Stimulated activated naive CD8-positive, alpha-beta T cell treated with anti-CD3 and anti-CD28 coated beads, Interleukin-15, amount 100 ng/mL, for 72 hours (primary cell): ENCODE measurements around the gene CFAP107.
A peak's percentile ranks its signal among the peaks of the same experiment; 100 is the strongest.
"Not testable (repeated sequence)": the region's sequence is repeated elsewhere in the genome, so short reads cannot be mapped to it uniquely, and the experiment has no call there.

ENCODE experiments used
- ATAC-seq: fragments of 150-1000 bp; cut with Tn5 transposase; 2 replicates; pipeline ENCODE4 v1.10.0; 2021; ENCODE audit warnings: mild to moderate bottlenecking, moderate library complexity
- DNase-seq, 2 donors: peaks; one replicate each; pipeline ENCODE4 v3.0.0; 2021 to 2022
- H3K27ac Mint-ChIP-seq, 2 donors: one replicate each; pipeline ENCODE4 v1.8.0; 2022; ENCODE audit warnings: mild to moderate bottlenecking in 2 of 2, mixed read lengths in 2 of 2, moderate library complexity in 2 of 2
- H3K27me3 Mint-ChIP-seq: one replicate; pipeline ENCODE4 v1.8.0; 2022; ENCODE audit warnings: mixed read lengths
- H3K4me1 Mint-ChIP-seq: one replicate; pipeline ENCODE4 v1.8.0; 2022; ENCODE audit warnings: mild to moderate bottlenecking, mixed read lengths
- H3K4me3 Mint-ChIP-seq, 2 donors: one replicate each; pipeline ENCODE4 v1.8.0; 2022; ENCODE audit warnings: mild to moderate bottlenecking in 2 of 2, mixed read lengths in 2 of 2, moderate library complexity in 1 of 2
- H3K9me3 Mint-ChIP-seq, 2 donors: one replicate each; pipeline ENCODE4 v1.8.0; 2022; ENCODE audit warnings: mixed read lengths in 2 of 2

Gene CFAP107, protein sequence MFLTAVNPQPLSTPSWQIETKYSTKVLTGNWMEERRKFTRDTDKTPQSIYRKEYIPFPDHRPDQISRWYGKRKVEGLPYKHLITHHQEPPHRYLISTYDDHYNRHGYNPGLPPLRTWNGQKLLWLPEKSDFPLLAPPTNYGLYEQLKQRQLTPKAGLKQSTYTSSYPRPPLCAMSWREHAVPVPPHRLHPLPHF

DNA sequence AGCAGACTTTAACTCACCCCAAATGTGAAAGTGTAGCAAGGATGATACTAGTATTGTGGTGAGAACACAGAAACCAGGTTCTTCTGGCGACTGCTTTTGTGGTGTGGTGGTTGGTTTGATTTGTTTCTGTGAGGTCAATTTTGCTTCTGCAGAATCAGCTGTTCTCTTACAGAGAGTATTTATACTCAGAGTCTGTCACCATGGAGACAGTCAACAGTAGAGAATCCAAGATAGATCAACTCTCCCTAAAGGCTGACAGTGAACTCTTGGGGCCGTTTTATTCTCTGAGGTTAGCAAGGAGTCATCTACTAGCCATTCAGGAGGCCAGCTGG, at the start of gene CFAP107:
CFAP107 (plus strand) TSS at position 209 of the 332 bp plus-strand sequence. CDS start 231 bp downstream, outside the sequence.
- H3K4me3 Mint-ChIP-seq: peak within 1 kb of the TSS in 1 of 2 donors; percentile 36
- ATAC-seq (peak; percentile 91), DNase-seq (peak; percentile 14 to 45)
- peaks cover 77% of the 10 kb centered on the region for H3K27me3 Mint-ChIP-seq
- H3K4me1 Mint-ChIP-seq: peaks cover 15% of the 10 kb centered on the region
- peaks cover 26 to 39% of the 10 kb centered on the region in 2 donors for H3K9me3 Mint-ChIP-seq
- H3K27ac Mint-ChIP-seq: peak within 1 kb of the TSS; percentile 80 to 85

DNA sequence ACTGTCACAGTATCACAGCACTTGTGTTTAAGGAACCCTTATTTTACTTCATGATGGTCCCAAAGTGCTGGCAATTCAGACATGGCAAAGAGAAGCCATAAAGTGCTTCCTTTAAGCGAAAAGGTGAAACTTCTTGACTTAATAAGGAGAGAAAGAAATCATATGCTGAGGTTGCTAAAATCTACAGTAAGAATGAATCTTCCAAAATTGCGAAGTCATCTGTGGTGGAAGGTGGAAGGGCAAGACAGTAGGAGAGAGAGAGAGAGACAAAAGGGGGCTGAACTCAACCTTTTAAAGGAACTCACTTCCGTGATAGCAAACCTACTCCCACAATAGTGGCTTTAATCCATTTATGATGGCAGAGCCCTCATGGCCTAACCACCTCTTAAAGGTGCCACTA, 49.3 kb upstream of the CFAP107 start:
- peaks cover 26% of the 10 kb centered on the region for H3K27me3 Mint-ChIP-seq
- peak overlapping the region in 1 of 2 donors; percentile 8 for H3K27ac Mint-ChIP-seq
- DNase-seq (no peak), ATAC-seq (no peak)
- no peaks in the 10 kb centered on the region for H3K4me1 Mint-ChIP-seq
- H3K4me3 Mint-ChIP-seq: no peak overlapping the region
- no peaks in the 10 kb centered on the region for H3K9me3 Mint-ChIP-seq

DNA sequence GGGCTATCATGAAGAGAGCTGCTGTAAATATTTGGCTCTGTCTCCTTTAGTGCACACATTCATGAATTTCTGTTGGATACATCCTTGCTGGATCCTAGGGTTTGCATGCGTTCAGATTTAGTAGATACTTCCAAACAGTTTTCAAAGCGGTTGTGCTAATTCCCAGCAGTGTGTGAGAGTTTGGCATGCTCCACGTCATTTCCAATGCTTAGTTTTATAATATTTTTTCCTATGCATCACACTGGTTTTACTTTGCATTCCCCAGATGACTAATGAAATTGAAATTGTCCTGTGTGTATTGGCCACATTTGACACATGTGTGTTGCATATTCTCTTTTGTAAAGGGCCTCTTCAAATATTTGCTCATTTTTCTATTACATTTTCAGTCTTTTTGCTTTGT, 48.6 kb upstream of the CFAP107 start:
- Mint-ChIP-seq H3K9me3 (peaks cover 0 to under 1% of the 10 kb centered on the region in 2 donors), H3K4me1 (no peaks in the 10 kb centered on the region), H3K27ac (no peak overlapping the region), H3K4me3 (no peak overlapping the region), H3K27me3 (peaks cover 26% of the 10 kb centered on the region)
- no peak for DNase-seq
- no peak for ATAC-seq

DNA sequence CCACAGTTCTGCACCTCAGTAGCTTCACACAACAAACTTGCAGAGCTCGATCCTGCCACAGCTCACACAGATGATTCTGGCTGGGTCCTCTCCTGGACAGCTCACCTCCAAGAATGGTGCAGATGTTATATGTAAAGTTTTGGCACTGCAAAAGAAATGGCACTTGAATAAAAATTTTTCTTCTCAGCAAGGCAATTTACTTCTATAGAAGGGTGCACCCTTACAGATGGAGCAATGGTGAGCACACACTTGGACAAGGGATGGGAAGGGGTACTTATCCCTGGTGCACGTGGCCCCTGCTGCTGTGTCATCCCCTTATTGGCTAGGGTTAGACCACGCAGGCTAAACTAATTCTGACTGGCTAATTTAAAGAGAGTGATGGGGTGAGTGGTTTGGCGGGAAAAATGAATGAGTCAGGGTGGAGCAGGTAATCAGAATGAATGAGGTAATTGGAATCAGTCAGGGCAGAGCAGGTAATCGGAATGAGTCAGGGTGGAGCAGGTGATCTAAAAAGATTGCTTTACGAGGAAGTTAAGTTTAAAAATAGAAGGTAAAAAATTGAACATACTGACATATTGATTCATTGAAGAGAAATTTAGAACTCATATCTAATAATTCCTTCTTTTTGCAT, 42.1 kb upstream of the CFAP107 start:
- ATAC-seq: no peak
- no peak overlapping the region for H3K27ac Mint-ChIP-seq

DNA sequence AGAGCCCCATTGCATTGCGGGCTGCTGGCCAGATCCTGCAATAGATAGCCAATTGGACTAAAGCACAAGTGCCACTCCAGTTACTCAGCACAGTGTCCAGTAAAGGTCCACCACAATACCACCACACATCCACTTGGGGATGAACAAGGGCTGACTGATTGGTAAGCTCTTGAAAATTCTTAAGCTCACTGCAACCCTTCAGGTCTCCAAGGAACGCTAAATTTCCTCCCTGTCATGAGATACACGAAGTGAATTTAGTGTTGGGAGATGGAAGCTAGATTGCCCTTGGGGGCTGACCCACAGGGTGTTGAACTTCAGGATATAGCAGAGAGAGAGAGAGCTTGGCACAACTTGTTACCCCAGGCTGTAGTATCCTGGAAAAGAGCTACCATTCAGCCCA, 39.9 kb upstream of the CFAP107 start:
- H3K9me3 Mint-ChIP-seq: peaks cover 10 to 26% of the 10 kb centered on the region in 2 donors
- no peak for ATAC-seq
- H3K4me3 Mint-ChIP-seq: no peak overlapping the region
- DNase-seq: no peak
- H3K27me3 Mint-ChIP-seq: peaks cover 15% of the 10 kb centered on the region
- H3K27ac Mint-ChIP-seq: no peak overlapping the region
- H3K4me1 Mint-ChIP-seq: no peaks in the 10 kb centered on the region

More for the DNA sequence above, 42.1 kb upstream of the CFAP107 start:
- no peak overlapping the region for H3K4me3 Mint-ChIP-seq
- H3K9me3 Mint-ChIP-seq: peaks cover 10 to 26% of the 10 kb centered on the region in 2 donors
- no peaks in the 10 kb centered on the region for H3K4me1 Mint-ChIP-seq
- H3K27me3 Mint-ChIP-seq: peaks cover 14% of the 10 kb centered on the region
- DNase-seq: no peak

DNA sequence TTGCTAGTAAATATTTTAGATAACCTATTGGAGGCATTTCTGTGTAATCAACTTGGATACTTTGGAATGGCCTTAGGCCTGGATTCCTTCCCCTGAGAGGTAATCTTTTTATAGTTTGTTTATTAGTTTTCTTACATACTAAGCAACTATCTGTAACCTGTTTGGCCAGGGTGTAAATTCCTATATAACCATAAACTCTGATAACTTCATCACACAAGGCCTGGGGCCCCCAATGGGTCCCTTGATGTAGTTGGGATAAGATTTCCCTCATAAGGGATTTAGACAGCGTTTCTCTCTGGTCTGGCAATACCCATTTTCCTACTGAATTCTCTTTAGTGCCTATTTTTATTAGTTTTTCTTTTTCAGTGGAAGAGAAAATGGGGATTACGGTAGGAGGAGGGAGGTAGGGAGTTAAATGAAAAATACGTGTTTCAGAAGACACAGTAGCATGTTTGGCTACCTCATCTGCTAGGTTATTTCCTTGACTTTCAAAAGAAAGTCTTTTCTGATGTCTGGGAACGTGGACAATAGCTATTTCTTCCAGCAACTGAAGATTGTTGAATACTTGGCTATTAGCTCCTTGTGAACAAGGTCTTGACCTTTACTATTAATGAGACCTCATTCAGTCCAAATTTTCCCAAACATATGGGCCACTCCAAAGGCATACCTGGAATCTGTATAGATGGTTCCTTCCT, 37.5 kb upstream of the CFAP107 start:
- Mint-ChIP-seq H3K4me1 (no peaks in the 10 kb centered on the region), H3K4me3 (no peak overlapping the region), H3K27ac (no peak overlapping the region), H3K27me3 (peaks cover 29% of the 10 kb centered on the region), H3K9me3 (peaks cover 6 to 14% of the 10 kb centered on the region in 2 donors)
- no peak for DNase-seq
- no peak for ATAC-seq

DNA sequence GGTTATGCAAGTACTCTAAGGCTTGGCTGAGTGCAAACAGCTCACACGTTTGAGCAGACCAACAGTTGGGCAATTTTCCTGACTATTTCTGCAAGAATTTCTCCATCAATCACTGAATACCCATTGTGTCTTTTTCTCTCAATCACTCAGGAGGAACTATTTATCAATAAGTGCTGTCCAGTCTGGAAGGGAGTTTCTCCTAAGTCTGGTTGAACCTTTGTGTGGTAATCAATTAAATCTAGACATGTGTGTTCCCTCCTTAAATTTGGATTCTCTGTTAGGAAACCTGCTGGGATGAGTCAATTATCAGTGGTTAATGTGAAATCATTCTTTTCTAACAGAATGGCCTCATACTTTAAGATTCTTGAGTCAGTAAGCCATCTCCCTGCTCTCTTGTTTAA, 36.9 kb upstream of the CFAP107 start:
- no peak for ATAC-seq

DNA sequence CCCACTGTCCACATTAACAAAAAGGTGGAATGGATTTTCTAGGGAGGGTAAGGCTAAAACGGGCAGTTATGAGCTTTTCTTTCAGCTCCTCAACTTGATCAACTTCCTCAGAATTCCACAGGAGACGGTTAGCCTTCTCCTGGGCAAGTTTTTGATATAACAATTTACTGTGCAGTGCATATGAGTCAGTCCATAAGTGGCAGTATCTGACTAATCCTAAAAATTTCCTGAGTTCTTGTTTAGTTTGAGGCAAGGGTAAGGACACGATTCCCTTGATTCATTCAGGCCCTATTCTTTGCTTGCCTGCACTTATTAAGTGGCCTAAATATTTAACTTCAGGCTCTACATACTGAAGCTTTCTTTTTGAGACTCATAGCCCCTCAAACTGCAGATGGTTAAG, 36.3 kb upstream of the CFAP107 start:
- Mint-ChIP-seq H3K4me3 (no peak overlapping the region), H3K9me3 (peaks cover 0 to 6% of the 10 kb centered on the region in 2 donors), H3K4me1 (peaks cover 6% of the 10 kb centered on the region), H3K27ac (no peak overlapping the region), H3K27me3 (peaks cover 29% of the 10 kb centered on the region)
- DNase-seq (no peak), ATAC-seq (no peak)

More for the DNA sequence above, 36.9 kb upstream of the CFAP107 start:
- Mint-ChIP-seq H3K4me3 (no peak overlapping the region), H3K9me3 (peaks cover 3 to 10% of the 10 kb centered on the region in 2 donors), H3K27ac (no peak overlapping the region), H3K27me3 (peaks cover 29% of the 10 kb centered on the region), H3K4me1 (peaks cover 5% of the 10 kb centered on the region)
- DNase-seq: no peak

DNA sequence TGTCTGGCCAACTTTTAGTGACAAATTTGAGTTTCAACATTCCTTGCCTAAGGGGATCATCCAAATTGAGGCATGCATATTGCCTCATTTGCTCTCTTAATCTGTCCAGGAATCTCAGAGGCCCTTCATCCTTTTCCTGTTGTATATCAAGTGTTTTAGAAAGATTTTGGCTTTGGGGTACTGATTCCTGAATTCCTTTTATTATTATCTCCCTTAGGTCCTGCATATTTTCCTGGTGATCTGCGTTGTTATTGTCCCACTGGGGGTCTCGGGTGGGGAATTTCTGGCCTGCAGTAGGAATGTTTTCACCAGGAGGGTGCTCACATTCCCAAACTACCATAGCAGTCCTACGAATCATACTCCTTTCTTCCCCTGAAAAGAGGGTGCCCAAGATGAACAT, 34.5 kb upstream of the CFAP107 start:
- Mint-ChIP-seq H3K27me3 (peaks cover 29% of the 10 kb centered on the region), H3K9me3 (no peaks in the 10 kb centered on the region), H3K4me1 (peaks cover 6% of the 10 kb centered on the region), H3K27ac (no peak overlapping the region), H3K4me3 (no peak overlapping the region)
- ATAC-seq (no peak), DNase-seq (no peak)

DNA sequence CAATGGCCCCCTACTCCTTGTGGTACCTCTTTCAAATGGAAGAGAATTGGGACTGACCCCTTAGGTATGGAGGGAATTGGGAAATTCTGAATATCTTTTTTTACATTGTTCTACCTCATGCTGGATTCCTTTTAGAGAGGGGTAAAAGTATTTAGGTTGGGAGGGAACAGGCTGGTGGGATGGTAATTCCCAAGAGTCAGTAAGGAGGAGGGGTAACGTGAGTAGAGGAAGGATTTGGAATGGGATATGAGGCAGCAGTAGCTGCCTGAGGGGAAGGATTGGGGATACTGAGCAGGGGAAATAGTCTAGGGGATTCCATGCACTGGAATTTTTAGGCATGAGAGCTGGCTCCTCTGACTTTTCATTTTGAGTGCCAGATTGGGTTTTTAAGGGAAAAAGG, 33.9 kb upstream of the CFAP107 start:
- ATAC-seq (no peak), DNase-seq (no peak)
- Mint-ChIP-seq H3K27ac (no peak overlapping the region), H3K4me1 (peaks cover 6% of the 10 kb centered on the region), H3K27me3 (peaks cover 29% of the 10 kb centered on the region), H3K4me3 (no peak overlapping the region), H3K9me3 (no peaks in the 10 kb centered on the region)

DNA sequence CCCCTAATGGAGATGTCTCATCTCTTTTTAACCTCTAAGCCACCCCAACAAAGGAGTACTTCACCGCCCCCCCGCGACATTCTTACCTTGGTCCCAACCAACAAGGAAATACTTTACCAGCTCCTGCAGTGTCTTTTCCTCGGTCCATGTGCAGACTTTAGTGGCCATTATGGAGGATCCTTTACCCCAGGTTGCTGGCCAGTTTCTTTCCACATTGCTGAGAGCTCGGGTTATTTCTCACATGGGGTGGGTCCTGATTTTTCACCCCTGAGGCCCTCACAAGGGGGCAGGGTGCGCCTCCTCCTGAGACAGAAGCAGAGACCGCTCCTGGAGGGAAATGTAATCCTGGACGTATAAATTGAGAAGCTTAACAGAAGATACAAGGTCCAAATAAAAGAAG, 33.1 kb upstream of the CFAP107 start:
- H3K27ac Mint-ChIP-seq: no peak overlapping the region
- H3K9me3 Mint-ChIP-seq: no peaks in the 10 kb centered on the region
- no peak for ATAC-seq
- H3K4me3 Mint-ChIP-seq: no peak overlapping the region
- DNase-seq: no peak
- peaks cover 6% of the 10 kb centered on the region for H3K4me1 Mint-ChIP-seq
- peaks cover 31% of the 10 kb centered on the region for H3K27me3 Mint-ChIP-seq

DNA sequence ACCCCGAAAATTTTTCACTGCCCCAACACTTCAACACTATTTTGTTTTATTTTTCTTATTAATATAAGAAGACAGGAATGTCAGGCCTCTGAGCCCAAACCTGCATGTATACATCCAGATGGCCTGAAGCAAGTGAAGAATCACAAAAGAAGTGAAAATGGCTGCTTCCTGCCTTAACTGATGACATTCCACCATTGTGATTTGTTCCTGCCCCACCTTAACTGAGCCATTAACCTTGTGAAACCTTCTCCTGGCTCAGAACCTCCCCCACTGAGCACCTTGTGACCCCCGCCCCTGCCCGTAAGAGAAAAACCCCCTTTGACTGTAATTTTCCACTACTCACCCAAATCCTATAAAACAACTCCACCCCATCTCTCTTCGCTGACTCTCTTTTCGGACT, 32.3 kb upstream of the CFAP107 start:
- DNase-seq, ATAC-seq, H3K4me3 Mint-ChIP-seq, H3K4me1 Mint-ChIP-seq, H3K9me3 Mint-ChIP-seq: not testable (repeated sequence)
- Mint-ChIP-seq H3K27me3 (peaks cover 32% of the 10 kb centered on the region), H3K27ac (peak overlapping the region in 1 of 2 donors; percentile 79)

DNA sequence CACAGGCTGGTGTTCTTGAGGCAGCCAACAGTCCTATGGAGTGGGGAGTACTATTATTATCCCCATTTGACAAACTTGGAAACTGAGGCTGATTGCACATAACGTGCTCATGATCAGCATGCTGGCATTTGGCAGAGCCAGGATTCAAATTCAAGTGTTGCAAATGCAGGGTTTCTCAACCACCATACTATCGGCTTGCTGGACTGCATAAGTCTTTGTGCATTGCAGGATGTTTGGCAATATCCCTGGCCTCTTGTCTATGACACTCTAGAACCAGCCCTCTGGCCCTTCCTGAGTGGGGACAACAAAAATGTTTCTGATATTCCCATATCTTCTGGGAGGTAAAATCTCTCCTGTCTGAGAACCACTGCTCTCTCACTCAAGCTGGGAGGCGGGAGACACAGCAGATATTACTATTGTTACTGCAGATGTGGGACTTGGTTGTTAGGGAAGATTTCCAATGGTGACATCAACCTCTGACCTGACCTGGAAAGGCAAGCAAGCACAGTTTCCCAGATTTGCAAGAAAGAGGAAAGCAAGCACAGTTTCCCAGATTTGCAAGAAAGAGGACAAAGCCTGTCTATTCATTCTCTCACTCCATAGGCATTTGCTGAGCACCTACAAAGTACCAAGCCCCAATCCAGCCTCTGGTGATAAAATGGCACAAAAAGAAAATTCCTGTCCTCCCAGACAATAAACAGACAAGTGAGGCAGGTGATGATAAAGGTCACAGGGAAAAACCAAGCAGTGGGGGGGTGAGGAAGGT, 31.1 kb upstream of the CFAP107 start:
- no peak for DNase-seq
- Mint-ChIP-seq H3K9me3 (no peaks in the 10 kb centered on the region), H3K27me3 (peaks cover 42% of the 10 kb centered on the region), H3K4me1 (peaks cover 6% of the 10 kb centered on the region), H3K27ac (no peak overlapping the region), H3K4me3 (no peak overlapping the region)
- no peak for ATAC-seq

DNA sequence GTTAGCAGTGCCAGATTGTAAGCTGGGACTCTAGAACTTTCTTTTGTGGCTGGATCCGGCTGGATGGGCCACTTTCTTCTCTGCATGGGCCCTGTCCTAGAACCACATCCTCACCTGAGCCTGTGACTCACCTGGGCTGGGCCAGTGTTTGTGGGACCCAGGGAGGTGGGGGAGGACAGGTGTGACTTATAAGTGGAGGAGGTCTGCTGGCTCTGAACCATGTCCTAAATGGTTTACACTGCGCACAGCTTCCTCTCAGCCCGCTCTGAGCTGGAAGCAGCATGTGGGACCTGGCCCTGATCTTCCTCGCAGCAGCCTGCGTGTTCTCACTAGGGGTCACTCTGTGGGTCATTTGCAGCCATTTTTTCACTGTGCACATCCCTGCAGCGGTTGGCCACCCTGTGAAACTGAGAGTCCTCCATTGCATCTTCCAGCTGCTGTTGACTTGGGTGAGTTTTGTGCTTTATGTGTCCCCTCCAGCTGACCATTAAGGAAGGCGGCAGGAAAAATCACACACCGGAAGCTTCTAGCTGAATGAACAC, 30.0 kb upstream of the CFAP107 start, which contains the start of gene AADACL3:
AADACL3 (plus strand) TSS at position 215 of the 542 bp plus-strand sequence; CDS start at position 282, 67 bp downstream.
- Mint-ChIP-seq H3K27me3 (peaks cover 42% of the 10 kb centered on the region), H3K4me3 (no peak within 1 kb of the TSS), H3K27ac (no peak within 1 kb of the TSS), H3K4me1 (peaks cover 6% of the 10 kb centered on the region), H3K9me3 (no peaks in the 10 kb centered on the region)
- ATAC-seq (no peak), DNase-seq (no peak)

DNA sequence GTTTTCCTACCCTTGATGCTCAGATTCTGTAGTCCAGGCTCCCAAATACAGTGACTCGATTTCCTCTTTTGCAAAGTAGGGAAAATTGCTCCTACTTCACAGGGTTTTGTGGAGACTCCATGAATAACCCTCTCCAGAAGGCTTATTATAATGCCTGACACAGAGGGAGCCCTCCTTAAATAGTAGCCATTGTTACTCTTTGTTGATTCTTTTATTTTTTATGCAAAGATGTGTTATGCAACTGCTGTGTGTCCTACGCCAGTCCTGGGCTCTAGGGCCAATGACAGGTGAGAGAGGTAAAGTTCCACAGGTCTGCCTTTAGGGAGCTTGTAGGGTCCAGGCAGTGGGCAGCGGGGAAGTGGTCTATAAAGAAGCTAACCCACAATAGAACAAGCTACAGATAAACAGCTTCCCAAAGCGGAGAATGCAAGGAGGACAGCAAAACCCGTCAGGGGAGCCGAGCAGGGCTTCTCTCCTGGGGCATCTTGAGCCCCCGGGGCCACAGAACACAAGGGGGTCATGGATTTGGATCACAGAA, 28.6 kb upstream of the CFAP107 start:
- DNase-seq (no peak), ATAC-seq (no peak)
- Mint-ChIP-seq H3K27me3 (peaks cover 39% of the 10 kb centered on the region), H3K4me3 (no peak overlapping the region), H3K9me3 (no peaks in the 10 kb centered on the region), H3K4me1 (peaks cover 6% of the 10 kb centered on the region), H3K27ac (no peak overlapping the region)
